T-cell (primary cell): ENCODE data around the gene ZNF888. TPM values are rescaled to one million over a fixed set of nuclear protein-coding genes. Genes with fewer than 3 reads are reported as not detected.
"Not testable (repeated sequence)": the region's sequence is repeated elsewhere in the genome, so short reads cannot be mapped to it uniquely, and the experiment has no call there.

ENCODE experiments used
- ATAC-seq, 4 experiments: fragments of 200-7000 bp in 3 of 4; fragments of 150-1000 bp in 1 of 4; cut with Tn5 transposase; replicated peaks in 1 of 4; 1 replicate in 3 of 4; 2 replicates in 1 of 4; pipeline ENCODE4 v1.10.0; 2021; ENCODE audit warnings: moderate library complexity in 3 of 4, mild to moderate bottlenecking in 2 of 4, moderate number of reproducible peaks in 1 of 4
- CTCF ChIA-PET, 2 donors: fragments of 300-600 bp; sonication (Branson Sonifier 250); formaldehyde crosslinking; loops; one replicate each; lab custom pipeline; 2022; ENCODE audit warnings: antibody characterized with exemption in 2 of 2; lab: Charles Lee
- POLR2A ChIA-PET, 2 donors: fragments of 300-600 bp; sonication (Branson Sonifier 250); formaldehyde crosslinking; loops; one replicate each; lab custom pipeline; 2022; ENCODE audit warnings: antibody characterized with exemption in 2 of 2; lab: Charles Lee
- DNase-seq, 35 experiments: peaks; one replicate each; pipeline versions ENCODE4 v3.0.0 to v3.0.0-alpha.2; 2013 to 2023
- H3K27ac ChIP-seq: one replicate; pipeline ENCODE4 v1.5.1; 2013; ENCODE audit warnings: low read length
- H3K27me3 ChIP-seq, 2 experiments: replicated peaks in 1 of 2; 1 replicate in 1 of 2; 2 replicates in 1 of 2; pipeline versions ENCODE4 v1.6.1 to v1.7.0; 2013; ENCODE audit warnings: low read length in 1 of 2, mixed read lengths in 1 of 2; ENCODE audit not compliant: control insufficient read depth in 2 of 2, insufficient read depth in 2 of 2; ENCODE audit errors: extremely low read depth in 1 of 2
- H3K36me3 ChIP-seq, 2 donors: 1 replicate in 1 of 2; 2 replicates in 1 of 2; pipeline versions ENCODE4 v1.6.1 to v1.7.0; 2013; ENCODE audit warnings: low read length in 1 of 2; ENCODE audit not compliant: control insufficient read depth in 2 of 2, insufficient read depth in 1 of 2; ENCODE audit errors: extremely low read depth in 1 of 2
- H3K4me1 ChIP-seq, 2 experiments: 1 replicate in 1 of 2; 2 replicates in 1 of 2; pipeline versions ENCODE4 v1.6.1 to v1.7.0; 2013; ENCODE audit warnings: low read length in 2 of 2, mixed read lengths in 1 of 2; ENCODE audit not compliant: insufficient read depth in 2 of 2, control insufficient read depth in 1 of 2; ENCODE audit errors: extremely low read depth in 1 of 2
- H3K4me3 ChIP-seq, 2 donors: 1 replicate in 1 of 2; 2 replicates in 1 of 2; pipeline versions ENCODE4 v1.5.1 to v1.7.0; 2013; ENCODE audit warnings: mild to moderate bottlenecking in 2 of 2, low read length in 1 of 2, moderate library complexity in 1 of 2; ENCODE audit not compliant: control insufficient read depth in 1 of 2; ENCODE audit errors: extremely low read depth in 1 of 2
- H3K9me3 ChIP-seq: 2 replicates; pipeline ENCODE4 v1.7.0; 2013
- H3K27ac Mint-ChIP-seq, 2 donors: one replicate each; pipeline ENCODE4 v1.8.0; 2020 to 2021; ENCODE audit warnings: mild to moderate bottlenecking in 2 of 2, mixed read lengths in 2 of 2
- H3K27me3 Mint-ChIP-seq, 2 donors: one replicate each; pipeline ENCODE4 v1.8.0; 2021 to 2022; ENCODE audit warnings: mixed read lengths in 2 of 2
- H3K36me3 Mint-ChIP-seq: one replicate; pipeline ENCODE4 v1.8.0; 2021; ENCODE audit warnings: mixed read lengths
- H3K4me1 Mint-ChIP-seq, 3 donors: one replicate each; pipeline ENCODE4 v1.8.0; 2020 to 2022; ENCODE audit warnings: mixed read lengths in 3 of 3, mild to moderate bottlenecking in 1 of 3
- H3K4me3 Mint-ChIP-seq, 3 donors: one replicate each; pipeline ENCODE4 v1.8.0; 2020 to 2022; ENCODE audit warnings: mild to moderate bottlenecking in 3 of 3, mixed read lengths in 3 of 3, moderate library complexity in 3 of 3
- H3K9me3 Mint-ChIP-seq, 3 donors: one replicate each; pipeline ENCODE4 v1.8.0; 2020 to 2022; ENCODE audit warnings: mixed read lengths in 3 of 3
- WGBS: methylation state at CpG from one replicate; pipeline ENCODE4 v1.1.5; 2013; ENCODE audit warnings: missing lambda C conversion rate; ENCODE audit not compliant: insufficient coverage; 5-methylcytosine and 5-hydroxymethylcytosine counted together
- total RNA-seq, 35 experiments: library from RNA in 6 of 35; stranded (reverse) in 6 of 35; fragments of 120-200 nt in 1 of 35; gene quantifications; one replicate each; pipeline versions ENCODE4 v1.2.1 to v1.2.4 and lab custom pipeline; 2013 to 2026

The ZNF888 gene
- total RNA-seq, 5 donors from 2014 or later (not counting 1 experiment from before 2014, with no cell fraction given): 2.7 to 5.6 (median 4.5) TPM

GRCh38 chr19:52946322-52947310 is 23.4 kb upstream of the ZNF888 start:
- peaks cover 21% of the 10 kb centered on the region for H3K9me3 ChIP-seq
- DNase-seq (no peak), ATAC-seq (no peak)
- peak overlapping the region in 1 of 2 donors; percentile 11 for H3K4me3 ChIP-seq
- Mint-ChIP-seq H3K4me1 (peaks cover 8 to 12% (median 10%) of the 10 kb centered on the region in 3 donors), H3K27ac (no peak overlapping the region), H3K9me3 (peaks cover 14 to 37% (median 32%) of the 10 kb centered on the region in 3 donors), H3K36me3 (peaks cover 24% of the 10 kb centered on the region), H3K27me3 (no peaks in the 10 kb centered on the region), H3K4me3 (no peak overlapping the region)
- 74% methylated on average over 26 of the region's 39 CpGs for WGBS
- ChIA-PET POLR2A (no interaction called here), CTCF (no interaction called here)
- no peaks in the 10 kb centered on the region for H3K27me3 ChIP-seq
- H3K36me3 ChIP-seq: peaks cover 0 to 14% of the 10 kb centered on the region in 2 donors
- peaks cover under 1 to 18% of the 10 kb centered on the region in 2 experiments for H3K4me1 ChIP-seq
- no peak overlapping the region for H3K27ac ChIP-seq

- CTCF ChIA-PET: no interaction called here
- ATAC-seq: no peak
- H3K36me3 Mint-ChIP-seq: peaks cover 15% of the 10 kb centered on the region
- no peak overlapping the region for H3K4me3 Mint-ChIP-seq
- H3K27ac ChIP-seq: no peak overlapping the region
- POLR2A ChIA-PET: no interaction called here
- H3K4me3 ChIP-seq: no peak overlapping the region
- H3K27me3 ChIP-seq: no peaks in the 10 kb centered on the region
- peaks cover 16% of the 10 kb centered on the region for H3K9me3 ChIP-seq
- no peak overlapping the region for H3K27ac Mint-ChIP-seq
- H3K9me3 Mint-ChIP-seq: peaks cover 11 to 38% (median 27%) of the 10 kb centered on the region in 3 donors
- H3K36me3 ChIP-seq: peaks cover 0 to 6% of the 10 kb centered on the region in 2 donors
- no peaks in the 10 kb centered on the region for H3K27me3 Mint-ChIP-seq
- no peak for DNase-seq
- H3K4me1 Mint-ChIP-seq: peaks cover 16 to 19% (median 17%) of the 10 kb centered on the region in 3 donors
- H3K4me1 ChIP-seq: peaks cover 4 to 19% of the 10 kb centered on the region in 2 experiments
- 88% methylated on average over 21 of the region's 24 CpGs for WGBS
These were observed 22.6 kb upstream of the ZNF888 start for GRCh38 chr19:52945652-52946321.

GRCh38 chr19:52944703-52945493 is 21.7 kb upstream of the ZNF888 start:
- H3K4me3 Mint-ChIP-seq: peak overlapping the region in 1 of 3 donors; percentile 25

GRCh38 chr19:52943884-52944643 is 20.8 kb upstream of the ZNF888 start:
- Histone ChIP-seq H3K36me3 (no peaks in the 10 kb centered on the region), H3K9me3 (peaks cover 3% of the 10 kb centered on the region), H3K4me3 (no peak overlapping the region), H3K27ac (no peak overlapping the region), H3K4me1 (peaks cover 4 to 24% of the 10 kb centered on the region in 2 experiments), H3K27me3 (no peaks in the 10 kb centered on the region)
- Mint-ChIP-seq H3K27me3 (no peaks in the 10 kb centered on the region), H3K36me3 (no peaks in the 10 kb centered on the region), H3K4me1 (peaks cover 20 to 24% (median 21%) of the 10 kb centered on the region in 3 donors), H3K9me3 (peaks cover 0 to 22% (median 16%) of the 10 kb centered on the region in 3 donors), H3K4me3 (peak overlapping the region in 1 of 3 donors; percentile 17), H3K27ac (no peak overlapping the region)
- DNase-seq (no peak), ATAC-seq (no peak)
- WGBS: 100% methylated on average over 11 of the region's 17 CpGs
- POLR2A ChIA-PET: interaction anchor here in 1 of 2 donors (0.6 kb wide), 1 partner anchor 422 kb away, joined by 5 read pairs; no protein-coding TSS in a partner anchor
- CTCF ChIA-PET: no interaction called here

More at GRCh38 chr19:52944703-52945493, 21.7 kb upstream of the ZNF888 start:
- H3K27me3 Mint-ChIP-seq, H3K27ac ChIP-seq, H3K36me3 Mint-ChIP-seq, H3K27ac Mint-ChIP-seq, H3K36me3 ChIP-seq, ATAC-seq, DNase-seq, H3K9me3 ChIP-seq, CTCF ChIA-PET, H3K27me3 ChIP-seq: not testable (repeated sequence)
- Histone ChIP-seq H3K4me1 (peaks cover 4 to 20% of the 10 kb centered on the region in 2 experiments), H3K4me3 (peak overlapping the region in 1 of 2 donors; percentile 6)
- Mint-ChIP-seq H3K9me3 (peaks cover 3 to 29% (median 19%) of the 10 kb centered on the region in 3 donors), H3K4me1 (peaks cover 16 to 22% (median 19%) of the 10 kb centered on the region in 3 donors)
- POLR2A ChIA-PET: interaction anchor here in 1 of 2 donors (0.6 kb wide), 1 partner anchor 422 kb away, joined by 5 read pairs; no protein-coding TSS in a partner anchor
- 100% methylated on average over 4 of the region's 17 CpGs for WGBS

- Mint-ChIP-seq H3K36me3 (peaks cover 7% of the 10 kb centered on the region), H3K4me3 (peak overlapping the region; percentile 88 to 93 (median 92)), H3K9me3 (peaks cover 0 to 30% (median 22%) of the 10 kb centered on the region in 3 donors), H3K27me3 (no peaks in the 10 kb centered on the region), H3K4me1 (peaks cover 28 to 32% (median 28%) of the 10 kb centered on the region in 3 donors), H3K27ac (peak overlapping the region in 1 of 2 donors; percentile 89)
- no peaks in the 10 kb centered on the region for H3K27me3 ChIP-seq
- H3K36me3 ChIP-seq: no peaks in the 10 kb centered on the region
- peaks cover 4 to 24% of the 10 kb centered on the region in 2 experiments for H3K4me1 ChIP-seq
- ATAC-seq: peak in 1 of 4 experiments; percentile 32
- ChIA-PET CTCF (no interaction called here), POLR2A (no interaction called here)
- peaks cover 3% of the 10 kb centered on the region for H3K9me3 ChIP-seq
- H3K4me3 ChIP-seq: peak overlapping the region; percentile 71 to 80
- DNase-seq: peak in 1 of 35 experiments; percentile 28
- WGBS: 95% methylated on average over 15 of the region's 29 CpGs
- H3K27ac ChIP-seq: peak overlapping the region; percentile 9
These were observed 20.1 kb upstream of the ZNF888 start for GRCh38 chr19:52943134-52943883.
